IMR-90 (cell line): Measurements from ENCODE around the gene HAS3. TPM values are rescaled to one million over a fixed set of nuclear protein-coding genes. Genes with fewer than 3 reads are reported as not detected.

ENCODE experiments used
- ATAC-seq: fragments of 200-7000 bp; cut with Tn5 transposase; 2 replicates; pipeline ENCODE4 v1.9.1; 2020; ENCODE audit warnings: low read depth, mild to moderate bottlenecking, moderate library complexity
- BruUV-seq: library from RNA; stranded (reverse); fragments of 400-500 nt; replicated peaks from 2 replicates; lab custom pipeline; 2021; lab: Mats Ljungman, UMichigan
- CTCF ChIA-PET: fragments of 300-600 bp; formaldehyde crosslinking; extraction: SDS; loops from one replicate; lab custom pipeline; 2021; ENCODE audit warnings: antibody characterized with exemption; lab: Yijun Ruan, JAX
- POLR2A ChIA-PET: fragments of 300-600 bp; sonication (Branson Sonifier 250); formaldehyde crosslinking; loops from one replicate; lab custom pipeline; 2022; ENCODE audit warnings: antibody characterized with exemption; ENCODE audit not compliant: unreplicated experiment; lab: Charles Lee
- DNase-seq: peaks from one replicate; pipeline ENCODE4 v3.0.0; 2013
- H2AFZ ChIP-seq: replicated peaks from 2 replicates; pipeline ENCODE3; 2013; ENCODE audit warnings: low read length, mild to moderate bottlenecking; ENCODE audit not compliant: poor library complexity
- H2AK5ac ChIP-seq: 2 replicates; pipeline ENCODE4 v1.6.1; 2013; ENCODE audit warnings: low read depth, low read length, inconsistent platforms
- H2AK9ac ChIP-seq: replicated peaks from 2 replicates; pipeline ENCODE3; 2013; ENCODE audit warnings: mild to moderate bottlenecking, low read depth, low read length, moderate library complexity; ENCODE audit not compliant: poor library complexity
- H2BK120ac ChIP-seq: 2 replicates; pipeline ENCODE4 v1.6.1; 2013; ENCODE audit warnings: low read depth, low read length, inconsistent platforms
- H2BK15ac ChIP-seq: 3 replicates; pipeline ENCODE4 v1.6.1; 2013; ENCODE audit warnings: low read depth, low read length, inconsistent platforms
- H2BK20ac ChIP-seq: 2 replicates; pipeline ENCODE4 v1.6.1; 2013; ENCODE audit warnings: low read depth, mild to moderate bottlenecking, inconsistent platforms, low read length, moderate library complexity
- H2BK5ac ChIP-seq: 2 replicates; pipeline ENCODE4 v1.6.1; 2013; ENCODE audit warnings: mild to moderate bottlenecking, low read depth, low read length, inconsistent platforms; ENCODE audit not compliant: poor library complexity, severe bottlenecking
- H3K14ac ChIP-seq: replicated peaks from 2 replicates; pipeline ENCODE4 v1.6.1; 2013; ENCODE audit warnings: low read depth, low read length, inconsistent platforms
- H3K18ac ChIP-seq: 2 replicates; pipeline ENCODE4 v1.6.1; 2013; ENCODE audit warnings: low read depth, low read length, control low read depth
- H3K23ac ChIP-seq: 2 replicates; pipeline ENCODE4 v1.6.1; 2013; ENCODE audit warnings: low read depth, low read length, inconsistent platforms
- H3K27ac ChIP-seq: 2 replicates; pipeline ENCODE4 v1.5.1; 2013; ENCODE audit warnings: mild to moderate bottlenecking, control low read depth, low read length; ENCODE audit not compliant: insufficient read depth
- H3K27me3 ChIP-seq: 2 replicates; pipeline ENCODE4 v1.6.1; 2013; ENCODE audit warnings: low read length; ENCODE audit not compliant: control insufficient read depth, insufficient read depth
- H3K36me3 ChIP-seq: 2 replicates; pipeline ENCODE4 v1.6.1; 2013; ENCODE audit warnings: low read length, mixed read lengths; ENCODE audit not compliant: control insufficient read depth, insufficient read depth
- H3K4ac ChIP-seq: 2 replicates; pipeline ENCODE4 v1.6.1; 2013; ENCODE audit warnings: low read depth, low read length, inconsistent platforms
- H3K4me1 ChIP-seq: 2 replicates; pipeline ENCODE4 v1.6.1; 2013; ENCODE audit warnings: low read length, mixed read lengths; ENCODE audit not compliant: control insufficient read depth, insufficient read depth
- H3K4me2 ChIP-seq: 2 replicates; pipeline ENCODE4 v1.6.1; 2013; ENCODE audit warnings: low read depth, mild to moderate bottlenecking, control low read depth, low read length, moderate library complexity
- H3K4me3 ChIP-seq: 2 replicates; pipeline ENCODE4 v1.5.1; 2013; ENCODE audit warnings: low read depth, mild to moderate bottlenecking, control low read depth, low read length, moderate library complexity; ENCODE audit not compliant: insufficient read depth
- H3K56ac ChIP-seq: 2 replicates; pipeline ENCODE4 v1.6.1; 2013; ENCODE audit warnings: low read length, inconsistent platforms; ENCODE audit not compliant: insufficient read depth; ENCODE audit errors: extremely low read depth
- H3K79me1 ChIP-seq, 2 experiments: 2 replicates each; pipeline ENCODE4 v1.6.1; 2013; ENCODE audit warnings: low read length in 2 of 2, inconsistent platforms in 1 of 2, low read depth in 1 of 2
- H3K9ac ChIP-seq: 2 replicates; pipeline ENCODE4 v1.6.1; 2013; ENCODE audit warnings: low read depth, low read length, control low read depth
- H3K9me1 ChIP-seq: 2 replicates; pipeline ENCODE4 v1.6.1; 2013; ENCODE audit warnings: low read length, inconsistent platforms; ENCODE audit not compliant: insufficient read depth
- H3K9me3 ChIP-seq: 2 replicates; pipeline ENCODE4 v1.6.1; 2013; ENCODE audit warnings: low read length; ENCODE audit not compliant: control insufficient read depth, insufficient read depth
- H4K20me1 ChIP-seq: 2 replicates; pipeline ENCODE4 v1.6.1; 2013; ENCODE audit warnings: low read length, inconsistent platforms; ENCODE audit not compliant: insufficient read depth
- H4K5ac ChIP-seq: 2 replicates; pipeline ENCODE4 v1.6.1; 2013; ENCODE audit warnings: mild to moderate bottlenecking, low read depth, low read length, control low read depth
- H4K8ac ChIP-seq, 2 experiments: 2 replicates each; pipeline ENCODE4 v1.6.1; 2013; ENCODE audit warnings: low read depth in 2 of 2, low read length in 2 of 2, control low read depth in 1 of 2, inconsistent platforms in 1 of 2
- H4K91ac ChIP-seq: 2 replicates; pipeline ENCODE4 v1.6.1; 2013; ENCODE audit warnings: low read depth, low read length, inconsistent platforms; ENCODE audit not compliant: insufficient read depth
- BHLHE40 ChIP-seq: fragments of 150-350 bp; IDR thresholded peaks from 2 replicates; pipeline ENCODE4 v1.6.1; 2016; ENCODE audit warnings: mild to moderate bottlenecking, low read depth, low read length
- CEBPB ChIP-seq: IDR thresholded peaks from 2 replicates; pipeline ENCODE4 v1.6.1; 2012; ENCODE audit warnings: low read depth, low read length, improper control_type of control experiment
- CHD1 ChIP-seq: IDR thresholded peaks from 2 replicates; pipeline ENCODE4 v1.6.1; 2012; ENCODE audit warnings: low read depth, low read length, improper control_type of control experiment
- MAFK ChIP-seq: IDR thresholded peaks from 2 replicates; pipeline ENCODE4 v1.6.1; 2012; ENCODE audit warnings: low read depth, low read length, improper control_type of control experiment
- MAZ ChIP-seq: IDR thresholded peaks from 2 replicates; pipeline ENCODE4 v1.6.1; 2012; ENCODE audit warnings: low read depth, mild to moderate bottlenecking, low read length, improper control_type of control experiment, moderate library complexity, borderline replicate concordance
- MXI1 ChIP-seq: IDR thresholded peaks from 2 replicates; pipeline ENCODE4 v1.6.1; 2012; ENCODE audit warnings: low read depth, mild to moderate bottlenecking, low read length, moderate library complexity, borderline replicate concordance
- NFE2L2 ChIP-seq: fragments of 150-350 bp; IDR thresholded peaks from 2 replicates; pipeline ENCODE4 v1.6.1; 2016; ENCODE audit warnings: low read depth, mild to moderate bottlenecking, low read length
- POLR2A ChIP-seq: IDR thresholded peaks from 2 replicates; pipeline ENCODE4 v1.6.1; 2012; ENCODE audit warnings: mild to moderate bottlenecking, low read depth, low read length
- RAD21 ChIP-seq: IDR thresholded peaks from 2 replicates; pipeline ENCODE4 v1.6.1; 2012; ENCODE audit warnings: low read length, improper control_type of control experiment
- RCOR1 ChIP-seq: IDR thresholded peaks from 2 replicates; pipeline ENCODE4 v1.6.1; 2012; ENCODE audit warnings: mild to moderate bottlenecking, low read length, improper control_type of control experiment; ENCODE audit not compliant: insufficient replicate concordance
- RFX5 ChIP-seq: IDR thresholded peaks from 2 replicates; pipeline ENCODE4 v1.8.0; 2012; ENCODE audit warnings: low read depth, mild to moderate bottlenecking, low read length, moderate library complexity
- SMC3 ChIP-seq: fragments of 150-350 bp; IDR thresholded peaks from 2 replicates; pipeline ENCODE4 v1.6.1; 2016; ENCODE audit warnings: low read depth, mild to moderate bottlenecking, antibody characterized with exemption, low read length, moderate library complexity
- WGBS, 2 experiments: methylation state at CpG; one replicate each; pipeline versions ENCODE4 v1.1.5 to v1.1.7; 2013; ENCODE audit warnings: missing lambda C conversion rate in 2 of 2; ENCODE audit not compliant: insufficient read length in 1 of 2; ENCODE audit errors: extremely low coverage in 2 of 2; 5-methylcytosine and 5-hydroxymethylcytosine counted together
- dilution Hi-C: fragments of 300-500 bp; cut with HindIII; formaldehyde crosslinking; loops from one replicate; pipeline ENCODE4 v1.14.3; 2018; ENCODE audit warnings: low sequenced_read_pairs; ENCODE audit not compliant: unreplicated experiment
- in situ Hi-C: fragments of 300-500 bp; cut with MboI; formaldehyde crosslinking; loops from 3 replicates; pipeline ENCODE4 v1.14.3; 2019; ENCODE audit warnings: low sequenced_read_pairs, inconsistent platforms, mixed read lengths
- intact Hi-C: fragments of 100-400 bp; cut with micrococcal nuclease; formaldehyde crosslinking; loops from 2 replicates; pipeline ENCODE4 v1.10.0; 2022
- polyA plus RNA-seq, 3 experiments: library from polyadenylated mRNA; depleted of rRNA; stranded (reverse); fragments of >200 nt; gene quantifications; 2 replicates each; pipeline ENCODE4 v1.2.3, GENCODE V29; 2012; ENCODE audit warnings: low replicate concordance in 1 of 3
- total RNA-seq: library from RNA; depleted of rRNA; stranded (reverse); fragments of >200 nt; gene quantifications from 2 replicates; pipeline ENCODE4 v1.2.3, GENCODE V29; 2012
- TF ChIP-seq, protein P1 (sequence below): fragments of 150-350 bp; IDR thresholded peaks from 2 replicates; pipeline ENCODE4 v1.6.1; 2016; ENCODE audit warnings: low read depth, mild to moderate bottlenecking, low read length, moderate library complexity, borderline replicate concordance
- TF ChIP-seq, protein P2 (sequence below): conservative IDR thresholded peaks from 2 replicates; pipeline ENCODE4 v1.5.1; 2012; ENCODE audit warnings: mild to moderate bottlenecking, low read depth, low read length, improper control_type of control experiment
- TF ChIP-seq, protein P3 (sequence below): fragments of 150-350 bp; IDR thresholded peaks from 2 replicates; pipeline ENCODE4 v1.6.1; 2017; ENCODE audit warnings: mild to moderate bottlenecking, antibody characterized with exemption, low read length, low read depth

HAS3 gene
- total and polyA plus RNA-seq, 2 of the 4 experiments (the other 2 are of a cell fraction), result 0.36 to 0.97 TPM

DNA sequence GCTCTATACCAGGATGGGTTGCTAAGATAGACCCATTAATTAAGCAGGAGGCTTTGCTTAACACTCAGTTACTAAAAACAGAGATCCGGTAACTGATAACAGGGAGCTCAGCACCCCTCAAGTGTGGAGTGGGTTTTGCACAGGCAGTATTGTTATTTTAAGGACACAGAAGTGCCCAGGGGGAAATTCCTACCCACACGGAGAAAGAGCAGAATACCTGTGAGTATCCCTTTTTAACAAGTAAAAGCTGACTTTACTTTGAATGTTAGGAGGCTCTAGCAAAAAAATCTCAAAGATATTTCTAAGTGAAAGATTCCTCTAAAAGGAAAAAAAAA, 32.8 kb upstream of the HAS3 start:
- Histone ChIP-seq H3K27ac (no peak overlapping the region), H3K9ac (no peak overlapping the region), H3K9me3 (no peaks in the 10 kb centered on the region), H3K18ac (no peak overlapping the region; the same call in 1 of the 2 replicates), H3K9me1 (peaks cover 19% of the 10 kb centered on the region), H3K14ac (no peak overlapping the region; the same call in 1 of the 2 replicates), H2BK5ac (no peak overlapping the region), H2AFZ (no peak overlapping the region), H3K4ac (peak overlapping the region; percentile 28; the same call in 1 of the 2 replicates), H3K4me1 (peaks cover 5% of the 10 kb centered on the region), H2BK20ac (peak overlapping the region; percentile 27; the same call in 1 of the 2 replicates), H4K5ac (no peak overlapping the region), H2AK5ac (peak overlapping the region; percentile 88; the same call in 1 of the 2 replicates), H4K91ac (no peak overlapping the region), H4K20me1 (no peaks in the 10 kb centered on the region), H3K56ac (no peak overlapping the region), H3K27me3 (no peaks in the 10 kb centered on the region), H3K79me1 (no peaks in the 10 kb centered on the region; a peak in 2 of 4 replicates), H3K4me2 (no peak overlapping the region), H3K23ac (no peak overlapping the region), H3K4me3 (no peak overlapping the region), H2BK15ac (peak overlapping the region; percentile 66; the same call in 1 of the 3 replicates), H2AK9ac (no peak overlapping the region), H3K36me3 (no peaks in the 10 kb centered on the region), H4K8ac (0 out of 4 replicates have a peak overlapping the region, but pooled peaks of 1 of the 2 experiments have one; percentile 19), H2BK120ac (peak overlapping the region; percentile 58; the same call in 1 of the 2 replicates)
- DNase-seq, result no peak
- no TSS peak for BruUV-seq
- intact Hi-C loops (no loop called here), dilution Hi-C loops (no loop called here), in situ Hi-C loops (no loop called here)
- CTCF ChIA-PET, result interaction anchor here (0.7 to 1.1 kb wide), 2 partner anchors 225 to 620 kb away, joined by 3 to 5 read pairs; no protein-coding TSS in a partner anchor
- WGBS, 2 experiments, result no CpG with 5 or more reads among the region's 2 CpGs
- TF ChIP-seq RCOR1, result no peak
- TF ChIP-seq, protein P1, sequence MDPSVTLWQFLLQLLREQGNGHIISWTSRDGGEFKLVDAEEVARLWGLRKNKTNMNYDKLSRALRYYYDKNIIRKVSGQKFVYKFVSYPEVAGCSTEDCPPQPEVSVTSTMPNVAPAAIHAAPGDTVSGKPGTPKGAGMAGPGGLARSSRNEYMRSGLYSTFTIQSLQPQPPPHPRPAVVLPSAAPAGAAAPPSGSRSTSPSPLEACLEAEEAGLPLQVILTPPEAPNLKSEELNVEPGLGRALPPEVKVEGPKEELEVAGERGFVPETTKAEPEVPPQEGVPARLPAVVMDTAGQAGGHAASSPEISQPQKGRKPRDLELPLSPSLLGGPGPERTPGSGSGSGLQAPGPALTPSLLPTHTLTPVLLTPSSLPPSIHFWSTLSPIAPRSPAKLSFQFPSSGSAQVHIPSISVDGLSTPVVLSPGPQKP, result no peak
- TF ChIP-seq, protein P2, sequence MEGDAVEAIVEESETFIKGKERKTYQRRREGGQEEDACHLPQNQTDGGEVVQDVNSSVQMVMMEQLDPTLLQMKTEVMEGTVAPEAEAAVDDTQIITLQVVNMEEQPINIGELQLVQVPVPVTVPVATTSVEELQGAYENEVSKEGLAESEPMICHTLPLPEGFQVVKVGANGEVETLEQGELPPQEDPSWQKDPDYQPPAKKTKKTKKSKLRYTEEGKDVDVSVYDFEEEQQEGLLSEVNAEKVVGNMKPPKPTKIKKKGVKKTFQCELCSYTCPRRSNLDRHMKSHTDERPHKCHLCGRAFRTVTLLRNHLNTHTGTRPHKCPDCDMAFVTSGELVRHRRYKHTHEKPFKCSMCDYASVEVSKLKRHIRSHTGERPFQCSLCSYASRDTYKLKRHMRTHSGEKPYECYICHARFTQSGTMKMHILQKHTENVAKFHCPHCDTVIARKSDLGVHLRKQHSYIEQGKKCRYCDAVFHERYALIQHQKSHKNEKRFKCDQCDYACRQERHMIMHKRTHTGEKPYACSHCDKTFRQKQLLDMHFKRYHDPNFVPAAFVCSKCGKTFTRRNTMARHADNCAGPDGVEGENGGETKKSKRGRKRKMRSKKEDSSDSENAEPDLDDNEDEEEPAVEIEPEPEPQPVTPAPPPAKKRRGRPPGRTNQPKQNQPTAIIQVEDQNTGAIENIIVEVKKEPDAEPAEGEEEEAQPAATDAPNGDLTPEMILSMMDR, result no peak
- TF ChIP-seq POLR2A, result no peak
- TF ChIP-seq, protein P3, sequence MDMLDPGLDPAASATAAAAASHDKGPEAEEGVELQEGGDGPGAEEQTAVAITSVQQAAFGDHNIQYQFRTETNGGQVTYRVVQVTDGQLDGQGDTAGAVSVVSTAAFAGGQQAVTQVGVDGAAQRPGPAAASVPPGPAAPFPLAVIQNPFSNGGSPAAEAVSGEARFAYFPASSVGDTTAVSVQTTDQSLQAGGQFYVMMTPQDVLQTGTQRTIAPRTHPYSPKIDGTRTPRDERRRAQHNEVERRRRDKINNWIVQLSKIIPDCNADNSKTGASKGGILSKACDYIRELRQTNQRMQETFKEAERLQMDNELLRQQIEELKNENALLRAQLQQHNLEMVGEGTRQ, result no peak
- TF ChIP-seq CEBPB, result no peak
- no peak for TF ChIP-seq RAD21
- TF ChIP-seq SMC3, result no peak
- no peak for TF ChIP-seq CHD1
- TF ChIP-seq BHLHE40, result no peak
- TF ChIP-seq MAZ, result no peak
- no peak for TF ChIP-seq RFX5
- no peak for TF ChIP-seq MXI1
- no peak for TF ChIP-seq NFE2L2
- no peak for TF ChIP-seq MAFK
- POLR2A ChIA-PET, result no interaction called here
- ATAC-seq, result no peak
